Smooth muscle cell (in vitro differentiated cells): ENCODE measurements around the gene SNCAIP. TPM values are rescaled to one million over a fixed set of nuclear protein-coding genes. Genes with fewer than 3 reads are reported as not detected.
"Not testable (repeated sequence)": the region's sequence is repeated elsewhere in the genome, so short reads cannot be mapped to it uniquely, and the experiment has no call there.

Source experiments
- DNase-seq: peaks from one replicate; lab custom pipeline; 2025; ENCODE audit not compliant: unreplicated experiment; lab: John Stamatoyannopoulos, UW
- H2AFZ ChIP-seq: fragments of 200-600 bp; sonication (generic); 2 replicates; pipeline ENCODE4 v1.6.0; 2016; ENCODE audit warnings: antibody characterized with exemption, low read depth, mild to moderate bottlenecking
- H3F3A ChIP-seq: fragments of 200-600 bp; sonication (generic); 2 replicates; pipeline ENCODE4 v1.6.0; 2017; ENCODE audit warnings: antibody characterized with exemption, low read depth
- H3K27ac ChIP-seq: fragments of 200-600 bp; sonication (generic); 2 replicates; pipeline ENCODE4 v1.5.1; 2016; ENCODE audit warnings: low read depth, mild to moderate bottlenecking
- H3K27me3 ChIP-seq: fragments of 200-600 bp; sonication (generic); 2 replicates; pipeline ENCODE4 v1.6.1; 2016; ENCODE audit warnings: low read depth, mild to moderate bottlenecking
- H3K36me3 ChIP-seq: fragments of 200-600 bp; sonication (generic); 2 replicates; pipeline ENCODE4 v1.5.1; 2016; ENCODE audit warnings: low read depth
- H3K4me1 ChIP-seq: fragments of 200-600 bp; sonication (generic); 2 replicates; pipeline ENCODE4 v1.5.1; 2016; ENCODE audit warnings: low read depth
- H3K4me2 ChIP-seq: fragments of 200-600 bp; sonication (generic); 2 replicates; pipeline ENCODE4 v1.6.0; 2016; ENCODE audit warnings: mild to moderate bottlenecking
- H3K4me3 ChIP-seq: fragments of 200-600 bp; sonication (generic); 2 replicates; pipeline ENCODE4 v1.5.1; 2016; ENCODE audit warnings: mild to moderate bottlenecking
- H3K79me2 ChIP-seq: fragments of 200-600 bp; sonication (generic); 2 replicates; pipeline ENCODE4 v1.6.0; 2016; ENCODE audit warnings: low read depth, mild to moderate bottlenecking
- H3K9ac ChIP-seq: fragments of 200-600 bp; sonication (generic); 2 replicates; pipeline ENCODE4 v1.6.0; 2016; ENCODE audit warnings: low read depth
- H3K9me3 ChIP-seq: fragments of 200-600 bp; sonication (generic); replicated peaks from 2 replicates; pipeline ENCODE4 v1.5.1; 2016; ENCODE audit warnings: low read depth
- H4K20me1 ChIP-seq: fragments of 200-600 bp; sonication (generic); 2 replicates; pipeline ENCODE4 v1.6.0; 2016; ENCODE audit warnings: low read depth
- CTCF ChIP-seq: fragments of 200-600 bp; sonication (generic); IDR thresholded peaks from 2 replicates; pipeline ENCODE4 v1.5.1; 2017; ENCODE audit warnings: borderline replicate concordance, mild to moderate bottlenecking, antibody characterized with exemption; ENCODE audit not compliant: insufficient read depth, poor library complexity, severe bottlenecking
- WGBS: methylation state at CpG from one replicate; pipeline ENCODE4 v1.1.7; 2016; ENCODE audit warnings: low lambda C conversion rate; 5-methylcytosine and 5-hydroxymethylcytosine counted together
- polyA plus RNA-seq: library from polyadenylated mRNA; unstranded; fragments of >200 nt; fragmentation: Nextera tagmentation; extraction: Ambion mirVana; gene quantifications from 2 replicates; pipeline ENCODE4 v1.2.1, GENCODE V29; 2016
- total RNA-seq: library from RNA; depleted of rRNA; stranded (reverse); fragments of >200 nt; gene quantifications from 2 replicates; pipeline ENCODE4 v1.2.3, GENCODE V29; 2014

SNCAIP gene
- total and polyA plus RNA-seq, 2 experiments from 2014 or later, result 7.2 to 8.0 TPM

DNA sequence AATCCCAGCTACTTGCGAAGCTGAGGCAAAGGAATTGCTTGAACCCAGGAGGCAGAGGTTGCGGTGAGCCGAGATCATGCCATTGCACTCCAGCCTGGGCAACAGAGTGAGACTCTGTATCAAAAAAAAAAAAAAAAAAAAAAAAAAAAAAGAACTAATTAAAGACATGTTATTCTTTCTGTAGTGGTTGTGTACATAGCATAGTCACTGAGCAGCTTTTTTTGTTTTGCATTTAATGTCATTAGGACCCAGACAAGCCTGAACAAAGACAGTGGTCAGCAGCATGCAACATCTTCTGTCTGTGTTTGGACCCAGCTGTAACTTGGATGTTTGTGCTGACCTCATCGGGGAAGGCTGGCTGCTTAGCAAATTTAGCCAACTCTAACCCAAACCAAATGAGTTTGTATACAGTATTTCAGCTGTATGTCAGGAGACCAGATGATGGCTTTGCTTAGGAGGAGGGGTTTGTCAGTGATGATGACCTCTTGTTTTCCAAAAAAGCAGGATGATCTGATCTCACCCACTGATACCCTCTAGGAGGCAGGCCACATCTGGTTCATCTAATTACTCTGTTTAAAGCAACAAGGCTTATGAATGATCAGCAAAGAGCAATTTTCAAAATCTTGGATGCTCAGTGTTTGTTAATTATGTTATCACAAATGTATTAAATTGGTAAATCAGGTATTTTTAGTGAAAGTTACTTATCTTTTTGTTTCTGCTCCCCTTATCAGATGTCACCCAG, 39.5 kb downstream of the SNCAIP start:
- WGBS, result 67% methylated on average over 3 of the region's 4 CpGs
- no peaks in the 10 kb centered on the region for H4K20me1 ChIP-seq
- peak overlapping the region; percentile 51 for H3K27ac ChIP-seq
- peak overlapping the region; percentile 3 for H3K4me2 ChIP-seq
- H3K4me3 ChIP-seq, result no peak overlapping the region
- H3F3A ChIP-seq, result peaks cover 12% of the 10 kb centered on the region
- no peak overlapping the region for H2AFZ ChIP-seq
- no peaks in the 10 kb centered on the region for H3K36me3 ChIP-seq
- H3K9me3 ChIP-seq, result no peaks in the 10 kb centered on the region
- no peak for TF ChIP-seq CTCF
- no peaks in the 10 kb centered on the region for H3K27me3 ChIP-seq
- no peak for DNase-seq
- H3K9ac ChIP-seq, result no peak overlapping the region
- H3K79me2 ChIP-seq, result no peaks in the 10 kb centered on the region
- H3K4me1 ChIP-seq, result peaks cover 25% of the 10 kb centered on the region

DNA sequence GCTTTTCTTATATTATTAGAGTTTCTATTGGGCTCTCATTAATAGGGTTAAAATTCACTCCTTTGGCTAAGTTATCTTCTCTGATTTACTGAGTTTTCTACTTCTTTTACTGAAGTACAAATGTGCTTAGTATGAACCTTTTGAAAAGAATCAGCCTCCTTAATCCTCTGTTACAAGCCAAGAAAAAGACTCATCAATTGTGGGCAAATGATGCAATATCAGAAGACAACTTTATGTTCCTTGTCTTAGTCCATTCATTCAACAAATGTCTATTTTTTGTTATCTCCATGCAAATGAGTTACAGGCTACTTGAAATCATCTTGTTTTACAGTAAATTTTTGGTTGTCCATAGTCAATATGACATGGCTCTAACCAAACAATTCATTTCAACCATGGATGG, 40.3 kb downstream of the SNCAIP start:
- no peak overlapping the region for H3K4me3 ChIP-seq
- peak overlapping the region; percentile 51 for H3K27ac ChIP-seq
- no peaks in the 10 kb centered on the region for H3K36me3 ChIP-seq
- no peaks in the 10 kb centered on the region for H3K79me2 ChIP-seq
- no peak for DNase-seq
- no peak overlapping the region for H3K9ac ChIP-seq
- H3K27me3 ChIP-seq, result no peaks in the 10 kb centered on the region
- peaks cover 12% of the 10 kb centered on the region for H3F3A ChIP-seq
- H4K20me1 ChIP-seq, result no peaks in the 10 kb centered on the region
- no peak for TF ChIP-seq CTCF
- no peak overlapping the region for H2AFZ ChIP-seq
- no peaks in the 10 kb centered on the region for H3K9me3 ChIP-seq
- H3K4me1 ChIP-seq, result peaks cover 25% of the 10 kb centered on the region
- H3K4me2 ChIP-seq, result peak overlapping the region; percentile 3

- H3K9ac ChIP-seq, H3K27me3 ChIP-seq, H3K9me3 ChIP-seq, H3K4me3 ChIP-seq, H3K36me3 ChIP-seq, H3K4me2 ChIP-seq, DNase-seq, H3K79me2 ChIP-seq, H2AFZ ChIP-seq, H4K20me1 ChIP-seq, H3K27ac ChIP-seq: not testable (repeated sequence)
- Histone ChIP-seq H3K4me1 (peaks cover 25% of the 10 kb centered on the region), H3F3A (peaks cover 12% of the 10 kb centered on the region)
- WGBS, result 95% methylated on average over 3 of the region's 3 CpGs
These were observed 41.3 kb downstream of the SNCAIP start for GRCh38 chr5:122353361-122353760.

DNA sequence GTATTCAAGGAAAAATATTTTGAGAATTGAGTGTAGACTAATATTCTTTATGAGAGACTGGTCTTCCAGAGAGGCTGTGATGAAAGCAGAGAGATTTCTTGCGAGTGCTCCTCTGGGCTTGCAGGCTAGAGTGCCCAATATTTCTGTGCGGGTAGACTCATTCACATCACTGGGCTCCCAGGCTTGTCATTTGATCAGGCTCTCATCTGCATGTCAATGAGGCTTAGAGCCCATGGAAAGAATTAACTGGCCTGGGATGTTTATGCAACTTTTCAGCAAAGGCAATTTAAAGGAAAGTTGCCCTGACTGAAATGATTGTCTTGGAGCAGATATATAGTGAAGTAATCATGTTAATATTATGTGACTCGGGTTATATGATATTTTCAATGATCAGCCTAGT, 42.3 kb downstream of the SNCAIP start:
- Histone ChIP-seq H3K9ac (no peak overlapping the region), H3K79me2 (no peaks in the 10 kb centered on the region), H3K4me3 (no peak overlapping the region), H2AFZ (no peak overlapping the region), H3F3A (peaks cover 12% of the 10 kb centered on the region), H4K20me1 (no peaks in the 10 kb centered on the region), H3K36me3 (no peaks in the 10 kb centered on the region), H3K4me1 (peaks cover 25% of the 10 kb centered on the region), H3K9me3 (no peaks in the 10 kb centered on the region), H3K27ac (no peak overlapping the region), H3K27me3 (no peaks in the 10 kb centered on the region), H3K4me2 (no peak overlapping the region)
- TF ChIP-seq CTCF, result no peak
- DNase-seq, result no peak
- WGBS, result 31% methylated on average over 3 of the region's 3 CpGs
